GM19468 (cell line): ENCODE measurements around the gene MT1G.
"Not testable (repeated sequence)": the region's sequence is repeated elsewhere in the genome, so short reads cannot be mapped to it uniquely, and the experiment has no call there.

ENCODE experiments used
- ATAC-seq: cut with Tn5 transposase; IDR thresholded peaks from one replicate; pipeline ENCODE4 v1.9.1; 2021; ENCODE audit warnings: mild to moderate bottlenecking, moderate library complexity, moderate number of reproducible peaks; ENCODE audit not compliant: unreplicated experiment; ENCODE audit errors: extremely low read depth

Gene MT1G

DNA sequence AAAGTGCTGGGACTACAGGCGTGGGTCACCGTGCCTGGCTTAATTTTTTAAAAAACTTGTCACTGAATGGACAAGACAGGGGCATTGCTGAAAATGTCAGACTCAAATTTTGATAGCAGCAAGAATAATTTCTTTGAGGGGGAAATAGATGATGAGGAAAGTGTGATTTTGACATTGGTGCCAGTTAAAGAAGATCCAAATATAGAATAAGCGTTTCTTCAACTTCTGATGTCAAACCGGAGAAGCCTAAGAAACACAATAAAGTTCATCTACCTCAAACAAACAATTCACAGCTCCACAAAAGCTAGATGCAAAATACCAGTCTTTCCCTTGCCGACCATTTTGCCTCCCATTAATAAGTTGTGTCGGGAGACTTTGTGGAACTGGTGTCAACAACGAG lies 18.9 kb upstream of the MT1G start:
- ATAC-seq = no peak

DNA sequence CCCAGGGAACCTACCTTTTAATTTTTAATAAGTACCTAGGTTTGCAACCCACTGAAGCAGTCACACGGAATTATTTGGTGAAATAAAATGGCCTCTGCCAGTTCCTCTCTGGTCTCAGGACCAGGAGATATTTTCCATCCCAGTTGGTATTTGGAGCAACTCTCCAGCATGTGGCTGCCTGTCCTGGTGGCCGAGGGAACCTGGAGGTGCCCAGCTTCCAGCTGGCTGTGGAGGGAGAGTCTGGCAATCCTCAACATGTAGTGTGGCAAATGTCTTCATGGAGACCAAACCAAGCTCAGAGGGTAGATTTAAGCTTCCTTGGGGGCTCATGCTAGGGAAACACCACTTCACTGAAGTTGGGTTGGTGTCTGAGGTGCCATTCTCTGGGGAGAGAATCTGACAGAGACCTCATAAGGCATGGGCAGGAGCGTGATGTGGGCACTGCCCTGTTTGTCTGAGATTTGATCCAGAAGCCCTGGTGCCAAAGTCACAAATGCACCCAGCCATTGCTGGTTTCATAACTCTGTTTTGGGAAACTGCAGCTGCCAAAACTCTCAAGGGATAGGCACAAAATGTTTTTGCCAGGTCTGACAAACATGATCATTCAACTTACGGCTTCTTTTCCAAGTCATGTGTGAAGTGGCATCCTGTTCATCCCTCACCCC lies 17.2 kb upstream of the MT1G start:
- ATAC-seq = no peak

DNA sequence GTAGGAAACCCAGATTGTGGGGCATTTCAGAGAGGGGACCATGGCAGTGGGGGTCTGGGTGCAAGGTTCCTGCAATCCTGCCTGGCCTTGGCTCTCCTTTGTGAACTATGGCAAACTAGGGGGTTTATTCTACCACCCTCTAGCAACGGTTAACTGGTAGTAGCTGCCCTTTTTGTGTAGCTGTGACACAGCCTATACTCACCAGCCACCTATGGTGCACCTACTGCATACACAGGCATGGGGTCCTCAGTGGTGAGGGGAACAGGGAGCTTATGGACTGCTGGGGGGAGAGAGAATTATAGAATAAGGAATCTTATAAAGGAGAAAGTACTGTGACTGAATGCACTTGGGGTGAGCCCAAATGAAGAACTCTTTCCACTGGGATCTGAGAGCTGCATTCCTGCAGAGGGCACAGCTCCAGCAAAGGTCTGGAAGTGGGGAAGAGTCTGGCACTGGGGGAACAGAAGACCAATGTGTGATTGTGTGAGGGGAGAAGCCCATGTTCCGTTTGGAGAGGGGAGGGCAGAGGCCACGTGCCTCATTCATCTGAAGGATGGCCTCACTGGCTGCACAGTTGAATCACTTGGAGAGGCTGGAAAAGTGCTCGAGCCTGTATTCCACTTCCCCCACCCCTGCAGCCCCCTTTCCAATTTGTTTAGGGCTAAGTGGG lies 16.5 kb upstream of the MT1G start:
- no peak for ATAC-seq

DNA sequence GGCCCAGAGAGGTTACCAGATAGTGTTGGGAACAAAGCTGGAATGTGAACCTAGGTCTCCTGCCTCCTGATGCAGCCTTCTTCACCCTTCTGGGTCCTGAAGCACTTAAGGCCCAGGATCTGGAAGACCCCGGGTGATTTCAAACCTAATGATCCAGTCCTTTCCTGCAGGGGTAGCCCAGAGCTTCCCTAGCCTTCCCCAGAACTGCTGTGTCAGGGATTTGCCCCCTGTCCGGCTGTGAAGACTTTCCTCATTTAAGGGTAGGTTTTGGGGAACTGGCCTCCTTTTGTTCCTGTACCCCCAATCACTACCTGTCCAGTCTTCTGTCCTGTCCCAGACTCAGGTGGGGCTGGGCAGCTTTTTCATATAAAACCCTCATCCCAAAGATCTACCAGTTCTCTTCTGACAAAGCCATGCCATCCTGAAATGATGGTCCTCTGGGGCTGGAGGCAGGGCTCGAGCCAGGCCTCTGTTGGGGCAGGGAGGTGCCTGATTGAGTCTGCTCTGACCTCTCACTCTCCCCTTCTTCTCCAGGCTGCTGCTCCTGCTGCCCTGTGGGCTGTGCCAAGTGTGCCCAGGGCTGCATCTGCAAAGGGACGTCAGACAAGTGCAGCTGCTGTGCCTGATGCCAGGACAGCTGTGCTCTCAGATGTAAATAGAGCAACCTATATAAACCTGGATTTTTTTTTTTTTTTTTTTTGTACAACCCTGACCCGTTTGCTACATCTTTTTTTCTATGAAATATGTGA lies 15.7 kb upstream of the MT1G start:
- ATAC-seq = no peak

DNA sequence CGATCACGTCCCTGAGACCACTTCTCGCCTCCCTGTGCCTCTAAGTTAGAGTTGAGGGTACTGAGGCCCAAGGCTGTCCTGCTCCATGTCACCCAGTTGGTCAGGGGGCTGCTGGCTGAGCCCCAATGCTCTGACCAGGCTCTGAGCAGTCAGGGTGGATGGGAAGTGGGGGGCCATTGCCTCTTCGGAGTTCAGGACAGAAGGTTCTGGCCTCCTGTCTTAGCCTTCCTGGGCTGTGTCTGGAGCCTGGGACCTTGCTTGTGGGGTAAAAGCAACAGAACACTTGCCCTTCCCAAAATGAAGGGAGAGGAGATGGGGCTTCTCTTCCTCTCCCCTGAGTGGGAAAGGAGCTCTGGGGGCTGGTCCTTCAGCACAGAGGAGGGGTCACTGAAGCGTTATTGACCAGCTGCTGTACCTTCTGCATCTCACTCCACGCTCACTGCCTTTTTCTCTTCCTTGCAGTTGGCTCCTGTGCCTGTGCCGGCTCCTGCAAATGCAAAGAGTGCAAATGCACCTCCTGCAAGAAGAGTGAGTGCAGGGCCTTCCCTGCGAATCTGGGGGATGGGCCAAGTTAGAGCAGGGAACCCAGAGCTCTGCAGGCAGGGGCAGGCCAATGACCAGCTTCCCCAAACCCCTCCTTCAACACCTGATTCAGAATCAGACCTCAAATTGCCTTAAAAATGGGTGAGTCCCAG lies 15.0 kb upstream of the MT1G start:
- no peak for ATAC-seq

DNA sequence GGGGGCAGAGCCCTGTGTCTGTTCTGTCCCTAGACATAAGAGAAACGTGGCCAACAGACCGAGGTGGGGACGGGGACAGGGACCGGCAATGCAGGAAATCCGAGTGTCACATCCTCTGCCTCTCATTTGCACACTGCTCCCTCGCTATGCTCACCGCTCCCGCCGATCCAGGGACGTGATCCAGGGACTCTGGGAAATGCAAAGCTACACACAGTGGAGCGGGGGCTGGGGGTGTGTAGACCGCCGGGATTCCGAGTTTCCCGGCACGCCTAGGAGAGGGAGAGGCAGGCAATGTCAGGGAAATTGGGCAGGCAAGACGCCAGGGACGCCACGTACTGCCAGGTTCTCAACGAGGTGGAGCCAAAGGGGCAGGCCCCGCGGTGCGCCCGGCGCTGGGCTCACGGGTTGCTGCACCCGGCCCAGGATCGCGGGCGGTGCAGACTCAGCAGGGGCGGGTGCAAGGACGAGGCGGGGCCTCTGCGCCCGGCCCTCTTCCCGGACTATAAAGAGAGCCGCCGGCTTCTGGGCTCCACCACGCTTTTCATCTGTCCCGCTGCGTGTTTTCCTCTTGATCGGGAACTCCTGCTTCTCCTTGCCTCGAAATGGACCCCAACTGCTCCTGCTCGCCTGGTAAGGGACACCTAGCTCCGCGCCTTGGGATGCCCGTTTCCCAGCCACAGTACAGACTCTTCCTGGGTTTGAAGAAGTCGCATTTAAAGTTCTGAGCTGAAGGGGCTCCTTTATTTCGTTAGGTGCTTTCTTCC lies 14.3 kb upstream of the MT1G start, which contains the start of gene MT1X:
TSS of gene MT1X (plus strand) at position 532 of the 764 bp plus-strand sequence. CDS start at position 603, 71 bp downstream.
- ATAC-seq = peak; percentile 80

DNA sequence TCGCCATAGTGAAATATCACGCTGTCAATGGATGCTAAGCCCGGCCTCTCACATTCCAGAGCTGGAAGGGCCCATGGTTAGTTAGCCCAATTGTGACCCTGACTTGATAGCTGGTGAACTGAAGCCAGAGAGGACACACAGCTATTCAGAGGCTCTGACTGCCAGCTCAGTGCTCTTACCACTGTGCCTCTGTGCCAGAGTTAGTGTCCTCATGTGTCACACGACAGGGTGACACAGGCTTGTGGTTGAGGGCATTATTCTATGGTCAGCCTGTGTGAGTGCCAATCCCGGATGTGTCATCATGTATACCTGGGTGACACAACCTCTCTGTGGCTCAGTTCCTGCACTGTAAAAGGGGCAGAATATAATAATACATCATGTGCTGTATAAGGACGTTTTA lies 12.0 kb upstream of the MT1G start:
- no peak for ATAC-seq

DNA sequence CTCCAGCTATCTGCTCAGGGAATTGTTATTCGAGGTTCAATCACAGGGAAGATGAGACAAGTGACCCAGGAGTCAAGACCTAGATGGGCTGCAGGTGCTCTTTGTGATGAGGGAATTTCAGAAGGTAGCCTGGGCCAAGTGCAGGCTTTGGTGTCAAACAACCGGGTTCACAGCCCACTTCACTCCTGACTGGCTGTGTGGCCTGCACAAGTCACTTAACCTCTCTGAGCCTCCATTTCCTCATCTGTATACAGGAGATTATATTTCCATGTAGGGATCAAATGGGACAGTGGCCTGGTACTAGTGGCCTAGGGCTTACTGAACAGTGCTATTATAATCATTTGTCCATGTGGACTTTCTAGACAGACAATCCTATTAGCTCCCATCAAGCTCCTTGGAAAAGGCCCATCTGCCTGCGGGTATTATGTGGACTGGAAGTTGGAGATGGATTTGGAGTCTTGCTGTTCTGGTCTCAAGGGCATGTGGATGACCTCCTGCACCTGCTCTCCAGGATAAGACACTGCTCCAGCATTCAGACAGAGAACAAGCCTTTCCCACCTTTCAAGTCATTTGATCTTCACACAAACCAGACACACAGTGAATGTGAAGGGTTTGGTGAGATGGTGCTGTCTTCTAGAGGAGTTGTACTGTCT lies 11.3 kb upstream of the MT1G start:
- no peak for ATAC-seq

DNA sequence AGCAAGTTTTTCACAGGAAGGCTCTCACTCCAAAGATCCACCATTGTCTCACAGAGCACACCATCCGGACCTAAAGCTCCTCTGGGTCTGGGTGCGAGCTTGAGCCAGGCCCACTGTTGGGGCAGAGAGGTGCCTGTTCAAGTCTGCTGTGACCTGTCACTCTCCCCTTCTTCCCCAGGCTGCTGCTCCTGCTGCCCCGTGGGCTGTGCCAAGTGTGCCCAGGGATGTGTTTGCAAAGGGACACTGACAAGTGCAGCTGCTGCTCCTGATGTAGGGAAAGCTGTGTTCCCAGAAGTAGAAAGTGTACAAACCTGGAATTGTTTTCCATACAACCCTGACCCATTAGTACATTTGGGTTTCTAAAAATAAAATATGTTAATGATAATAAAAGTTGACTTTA lies 9.6 kb upstream of the MT1G start:
- ATAC-seq = no peak

DNA sequence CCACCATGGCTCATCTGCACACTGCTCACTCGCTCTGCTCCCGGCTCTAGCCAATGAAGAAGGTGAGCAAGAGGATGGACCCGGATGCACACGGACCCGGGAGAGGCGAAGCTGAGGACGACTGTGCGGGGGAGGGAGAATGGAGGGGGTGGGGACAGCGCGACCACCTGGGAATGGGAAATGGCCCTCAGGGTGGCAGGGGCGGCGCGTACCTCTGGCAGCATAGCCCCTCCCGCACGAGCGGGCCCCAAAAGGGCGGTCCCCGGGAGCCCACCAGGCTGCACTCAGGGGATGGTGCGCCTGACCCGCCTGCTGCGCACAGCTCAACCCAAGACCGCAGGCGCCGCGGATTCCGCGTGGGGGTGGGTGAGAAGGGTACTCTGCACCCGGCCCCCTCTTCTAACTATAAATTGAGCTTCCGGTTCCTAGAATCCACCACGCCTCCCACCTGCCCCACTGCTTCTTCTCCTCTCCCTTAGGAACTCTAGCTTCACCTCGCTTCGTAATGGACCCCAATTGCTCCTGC lies 7.9 kb upstream of the MT1G start:
- no peak for ATAC-seq

DNA sequence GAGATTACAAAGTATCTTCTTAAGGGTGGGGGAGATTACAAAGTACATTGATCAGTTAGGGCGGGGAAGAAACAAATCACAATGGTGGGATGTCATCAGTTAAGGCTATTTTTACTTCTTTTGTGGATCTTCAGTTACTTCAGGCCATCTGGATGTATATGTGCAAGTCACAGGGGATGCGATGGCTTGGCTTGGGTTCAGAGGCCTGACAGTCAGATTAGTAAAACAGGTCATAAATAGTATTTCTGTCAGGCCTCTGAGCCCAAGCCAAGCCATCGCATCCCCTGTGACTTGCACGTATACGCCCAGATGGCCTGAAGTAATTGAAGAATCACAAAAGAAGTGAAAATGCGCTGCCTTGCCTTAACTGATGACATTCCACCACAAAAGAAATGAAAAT lies 6.7 kb upstream of the MT1G start:
- not testable (repeated sequence) for ATAC-seq

DNA sequence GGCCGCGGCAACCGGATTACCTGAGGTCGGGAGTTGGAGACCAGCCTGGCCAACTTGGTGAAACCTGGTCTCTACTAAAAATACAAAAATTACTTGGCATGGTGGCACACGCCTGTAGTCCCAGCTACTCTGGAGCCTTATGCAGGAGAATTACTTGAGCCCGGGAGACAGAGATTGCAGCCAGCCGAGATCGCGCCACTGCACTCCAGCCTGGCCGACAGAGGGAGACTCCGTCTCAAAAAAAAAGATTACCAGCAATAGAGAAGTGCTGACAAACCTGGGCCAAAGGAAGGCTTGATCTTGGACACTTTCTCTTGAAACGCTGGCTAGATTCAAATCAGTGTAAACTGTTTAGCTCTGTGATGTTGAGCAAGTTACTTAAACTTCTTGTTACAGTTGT lies 6.1 kb upstream of the MT1G start:
- no peak for ATAC-seq

DNA sequence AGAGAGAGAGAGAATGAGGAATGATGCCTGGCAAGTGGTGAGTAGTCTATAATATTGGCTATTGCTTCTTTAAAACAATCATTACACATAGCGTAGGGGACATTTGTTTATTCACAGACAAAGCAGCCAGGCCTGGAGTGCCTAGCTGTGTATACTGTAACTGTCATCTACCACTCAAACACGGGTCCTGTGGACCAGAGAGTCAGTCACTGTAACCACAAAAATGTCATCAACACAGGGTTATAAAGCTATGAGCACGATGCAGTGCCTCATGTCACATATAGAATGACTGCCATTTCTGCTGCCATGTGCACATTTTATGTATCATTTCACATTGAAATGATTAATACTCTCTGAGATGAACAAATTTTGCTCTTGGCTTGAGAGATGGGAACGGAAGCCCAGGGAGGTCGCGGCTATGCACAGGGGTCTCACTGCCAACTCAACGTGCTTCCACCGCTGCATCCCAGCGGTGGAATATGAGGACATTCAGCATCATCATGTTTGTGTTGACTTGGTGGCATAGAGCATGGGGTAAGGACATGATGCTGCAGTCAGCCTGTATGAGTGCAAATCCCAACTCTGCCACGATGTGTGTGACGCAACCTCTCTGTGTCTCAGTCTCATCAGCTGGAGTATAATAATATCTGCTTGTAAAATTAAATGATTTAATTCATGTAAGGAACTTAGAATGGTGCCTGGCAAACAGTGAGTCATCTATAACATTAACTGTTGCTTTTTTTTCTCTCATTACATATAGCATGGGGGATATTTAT lies 5.1 kb upstream of the MT1G start:
- ATAC-seq = no peak

DNA sequence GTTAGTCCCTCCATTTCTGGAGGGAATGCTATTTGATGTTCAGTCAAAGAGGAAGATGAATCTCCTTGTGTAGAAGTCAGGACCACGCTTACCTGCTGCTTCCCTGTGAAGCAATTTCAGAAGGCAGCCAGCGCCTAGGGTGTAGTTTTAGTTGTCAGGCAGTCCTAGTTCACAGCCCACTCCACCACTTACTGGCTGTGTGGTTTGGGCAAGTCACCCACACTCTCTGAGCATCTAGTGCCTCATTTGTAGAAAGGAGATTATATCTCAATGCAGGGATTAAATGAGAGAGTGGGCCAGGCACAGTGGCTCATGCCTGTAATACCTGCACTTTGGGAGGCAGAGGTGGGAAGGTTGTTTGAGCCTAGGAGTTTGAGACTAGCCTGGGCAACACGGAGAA lies 4.3 kb upstream of the MT1G start:
- not testable (repeated sequence) for ATAC-seq

DNA sequence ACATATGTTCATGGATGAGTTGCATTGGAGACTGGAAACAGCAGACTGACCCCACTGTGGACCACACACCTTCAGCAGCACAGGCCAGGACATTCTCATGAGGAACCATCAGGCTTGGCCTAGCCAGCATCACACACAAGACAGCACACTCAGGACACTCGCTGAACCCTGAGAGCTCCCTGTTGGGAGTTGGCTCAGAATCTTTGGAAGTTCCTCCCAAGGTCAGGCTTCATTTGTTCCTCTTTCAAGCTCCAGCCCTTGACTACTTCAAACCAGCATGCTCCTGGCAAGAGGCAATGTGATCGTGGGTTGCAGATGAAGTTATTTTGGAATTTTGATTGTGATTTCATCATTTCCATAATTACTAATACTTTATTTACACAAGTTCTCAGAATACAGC lies 3.8 kb upstream of the MT1G start:
- ATAC-seq = not testable (repeated sequence)

DNA sequence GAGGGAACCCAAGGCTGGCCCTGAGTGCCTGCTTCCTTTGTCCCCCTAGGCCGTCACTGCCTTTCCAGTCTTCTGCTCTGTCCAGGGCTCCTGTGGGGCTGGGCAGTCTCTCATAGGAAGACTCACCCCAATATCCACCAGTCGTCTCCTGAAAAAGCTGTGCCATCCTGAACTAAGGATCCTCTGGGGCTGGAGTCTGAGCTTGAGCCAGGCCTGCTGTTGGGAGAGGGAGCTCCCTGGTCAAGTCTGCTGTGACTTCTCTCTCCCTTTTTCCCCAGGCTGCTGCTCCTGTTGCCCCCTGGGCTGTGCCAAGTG lies 2.7 kb upstream of the MT1G start:
- no peak for ATAC-seq

DNA sequence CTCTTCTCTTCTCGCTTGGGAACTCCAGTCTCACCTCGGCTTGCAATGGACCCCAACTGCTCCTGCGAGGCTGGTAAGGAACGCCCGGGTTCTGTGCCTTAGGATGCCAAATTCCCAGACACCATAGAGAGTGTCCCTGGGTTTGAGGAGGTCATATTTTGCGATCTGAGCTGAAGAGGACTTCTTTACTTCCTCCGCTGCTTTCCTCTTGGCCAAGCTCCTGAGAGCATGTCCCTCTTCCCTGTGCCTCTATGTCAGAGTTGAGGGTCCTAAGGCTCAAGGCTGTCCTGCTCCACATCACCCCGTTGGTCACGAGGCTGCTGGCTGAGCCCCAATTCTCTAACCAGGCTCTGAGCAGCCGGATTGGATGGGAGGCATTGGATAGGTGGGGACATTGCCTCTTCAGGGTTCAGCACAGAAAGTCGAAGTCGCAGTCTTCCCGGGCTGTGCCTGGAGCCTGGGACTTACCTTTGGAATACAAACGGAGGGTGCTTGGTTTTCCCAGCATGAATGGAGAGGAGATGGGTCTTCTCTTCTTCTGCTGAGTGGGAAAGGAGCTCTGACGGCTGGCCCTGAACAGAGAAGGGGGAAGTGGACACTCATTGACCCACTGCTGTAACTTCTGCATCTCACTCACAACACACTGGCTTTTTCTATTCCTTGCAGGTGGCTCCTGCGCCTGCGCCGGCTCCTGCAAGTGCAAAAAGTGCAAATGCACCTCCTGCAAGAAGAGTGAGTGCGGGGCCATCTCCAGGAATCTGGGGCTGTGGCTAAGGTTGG lies 2.2 kb upstream of the MT1G start:
- ATAC-seq = no peak
